Raji (cell line): ENCODE measurements around the gene SLC16A13.

Source experiments
- POLR2A ChIP-seq: IDR thresholded peaks from 2 replicates; pipeline ENCODE4 v1.6.1; 2011; ENCODE audit warnings: low read depth, low read length, control low read depth; ENCODE audit not compliant: insufficient read depth

Gene SLC16A13

GRCh38 chr17:7038025-7038862 is 2.4 kb downstream of the SLC16A13 start:
- no peak for TF ChIP-seq POLR2A

- TF ChIP-seq POLR2A: no peak
These were observed 4.0 kb downstream of the SLC16A13 start for GRCh38 chr17:7039832-7040231.

- 0 out of 2 replicates have a peak, but pooled peaks have one; percentile 15 for TF ChIP-seq POLR2A
These were observed 6.0 kb downstream of the SLC16A13 start for GRCh38 chr17:7041607-7042500.

GRCh38 chr17:7042501-7043181 is 6.8 kb downstream of the SLC16A13 start:
- TF ChIP-seq POLR2A: peak; percentile 18; the same call in 1 of the 2 replicates

GRCh38 chr17:7043182-7043496 is 7.3 kb downstream of the SLC16A13 start:
- no peak for TF ChIP-seq POLR2A

GRCh38 chr17:7043497-7044198 is 7.8 kb downstream of the SLC16A13 start, which contains the start of gene SLC16A11:
Gene SLC16A11 (minus strand): TSS chr17:7044092. CDS start chr17:7043513, 579 bp downstream.
- no peak for TF ChIP-seq POLR2A

GRCh38 chr17:7045492-7046126 is 9.8 kb downstream of the SLC16A13 start:
- TF ChIP-seq POLR2A: no peak

GRCh38 chr17:7046127-7046724 is 10.4 kb downstream of the SLC16A13 start:
- TF ChIP-seq POLR2A: no peak

- no peak for TF ChIP-seq POLR2A
These were observed 11.8 kb downstream of the SLC16A13 start for GRCh38 chr17:7047566-7047965.

- TF ChIP-seq POLR2A: no peak
These were observed 13.2 kb downstream of the SLC16A13 start for GRCh38 chr17:7048968-7049367.

GRCh38 chr17:7056386-7056785 is 20.6 kb downstream of the SLC16A13 start:
- TF ChIP-seq POLR2A: no peak

- no peak for TF ChIP-seq POLR2A
These were observed 23.1 kb downstream of the SLC16A13 start for GRCh38 chr17:7058831-7059447.

GRCh38 chr17:7060165-7060891 is 24.5 kb downstream of the SLC16A13 start:
- TF ChIP-seq POLR2A: no peak

- no peak for TF ChIP-seq POLR2A
These were observed 27.8 kb downstream of the SLC16A13 start for GRCh38 chr17:7063518-7064094.
